AG08396 (cell line): ENCODE measurements around the gene ZPR1.
"Not testable (repeated sequence)": the region's sequence is repeated elsewhere in the genome, so short reads cannot be mapped to it uniquely, and the experiment has no call there.

Experiments used
- DNase-seq: peaks from one replicate; pipeline ENCODE4 v3.0.0; 2012; ENCODE audit warnings: low spot score, mixed read lengths

Gene ZPR1

GRCh38 chr11:116823031-116823843, 35.4 kb upstream of the ZPR1 start, which contains the start of gene APOA4:
Gene APOA4 (minus strand): TSS chr11:116823304. CDS start chr11:116823191, 113 bp downstream.
- DNase-seq = no peak

- no peak for DNase-seq
Measured at GRCh38 chr11:116822575-116822974, 34.8 kb upstream of the ZPR1 start.

- no peak for DNase-seq
Measured at GRCh38 chr11:116821050-116821918, 33.5 kb upstream of the ZPR1 start.

- DNase-seq = no peak
Measured at GRCh38 chr11:116819049-116819448, 31.2 kb upstream of the ZPR1 start.

GRCh38 chr11:116814502-116814901, 26.7 kb upstream of the ZPR1 start:
- DNase-seq = no peak

- DNase-seq = no peak
Measured at GRCh38 chr11:116813781-116814471, 26.1 kb upstream of the ZPR1 start.

- no peak for DNase-seq
Measured at GRCh38 chr11:116813170-116813569, 25.3 kb upstream of the ZPR1 start.

GRCh38 chr11:116812109-116812508, 24.3 kb upstream of the ZPR1 start:
- no peak for DNase-seq

GRCh38 chr11:116811194-116811593, 23.4 kb upstream of the ZPR1 start:
- DNase-seq = no peak

GRCh38 chr11:116808262-116809175, 20.7 kb upstream of the ZPR1 start:
- peak; percentile 62 for DNase-seq

- no peak for DNase-seq
Measured at GRCh38 chr11:116807601-116808261, 19.9 kb upstream of the ZPR1 start.

GRCh38 chr11:116804001-116804400, 16.2 kb upstream of the ZPR1 start:
- no peak for DNase-seq

- not testable (repeated sequence) for DNase-seq
Measured at GRCh38 chr11:116801662-116802061, 13.8 kb upstream of the ZPR1 start.

- no peak for DNase-seq
Measured at GRCh38 chr11:116800610-116801009, 12.8 kb upstream of the ZPR1 start.

- no peak for DNase-seq
Measured at GRCh38 chr11:116798368-116798767, 10.5 kb upstream of the ZPR1 start.

GRCh38 chr11:116797816-116798215, 10.0 kb upstream of the ZPR1 start:
- no peak for DNase-seq

- DNase-seq = no peak
Measured at GRCh38 chr11:116796548-116796947, 8.7 kb upstream of the ZPR1 start.

GRCh38 chr11:116794851-116795250, 7.0 kb upstream of the ZPR1 start:
- no peak for DNase-seq

- DNase-seq = no peak
Measured at GRCh38 chr11:116793772-116794097, 5.9 kb upstream of the ZPR1 start.

- DNase-seq = peak; percentile 65
Measured at GRCh38 chr11:116792869-116793771, 5.3 kb upstream of the ZPR1 start.
